NCI-H2171 treated with DMSO at 0.1 percent for 48 hours (cell line): Measurements from ENCODE around the gene KLRG1.

ENCODE experiments used
- DNase-seq: peaks from one replicate; lab custom pipeline; 2025; lab: John Stamatoyannopoulos, UW

KLRG1 gene

GRCh38 chr12:8987163-8987562 lies 2.2 kb upstream of the KLRG1 start:
- DNase-seq = no peak

DNA sequence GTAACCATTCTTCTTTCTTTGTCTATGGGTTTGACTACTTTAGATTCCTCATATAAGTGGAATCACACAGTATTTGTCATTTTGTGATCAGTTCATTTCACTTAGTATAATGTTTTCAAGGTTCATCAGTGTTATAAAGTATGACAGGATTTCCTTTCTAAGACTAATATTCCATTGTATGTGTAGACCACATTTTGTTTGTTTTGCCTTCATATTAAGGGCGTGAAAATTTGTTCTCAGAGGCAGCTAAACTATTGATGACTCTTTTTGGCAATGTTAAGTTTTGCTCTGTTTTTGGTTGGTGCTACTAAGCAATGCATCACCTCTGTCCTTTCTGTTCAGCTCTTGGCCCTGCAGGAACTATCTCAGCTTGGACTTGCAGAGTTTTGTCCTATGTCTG lies 1.7 kb upstream of the KLRG1 start:
- no peak for DNase-seq

- DNase-seq = no peak
Observed at GRCh38 chr12:8991371-8992345, 2.3 kb downstream of the KLRG1 start.

- no peak for DNase-seq
Observed at GRCh38 chr12:8993827-8994226, 4.5 kb downstream of the KLRG1 start.

DNA sequence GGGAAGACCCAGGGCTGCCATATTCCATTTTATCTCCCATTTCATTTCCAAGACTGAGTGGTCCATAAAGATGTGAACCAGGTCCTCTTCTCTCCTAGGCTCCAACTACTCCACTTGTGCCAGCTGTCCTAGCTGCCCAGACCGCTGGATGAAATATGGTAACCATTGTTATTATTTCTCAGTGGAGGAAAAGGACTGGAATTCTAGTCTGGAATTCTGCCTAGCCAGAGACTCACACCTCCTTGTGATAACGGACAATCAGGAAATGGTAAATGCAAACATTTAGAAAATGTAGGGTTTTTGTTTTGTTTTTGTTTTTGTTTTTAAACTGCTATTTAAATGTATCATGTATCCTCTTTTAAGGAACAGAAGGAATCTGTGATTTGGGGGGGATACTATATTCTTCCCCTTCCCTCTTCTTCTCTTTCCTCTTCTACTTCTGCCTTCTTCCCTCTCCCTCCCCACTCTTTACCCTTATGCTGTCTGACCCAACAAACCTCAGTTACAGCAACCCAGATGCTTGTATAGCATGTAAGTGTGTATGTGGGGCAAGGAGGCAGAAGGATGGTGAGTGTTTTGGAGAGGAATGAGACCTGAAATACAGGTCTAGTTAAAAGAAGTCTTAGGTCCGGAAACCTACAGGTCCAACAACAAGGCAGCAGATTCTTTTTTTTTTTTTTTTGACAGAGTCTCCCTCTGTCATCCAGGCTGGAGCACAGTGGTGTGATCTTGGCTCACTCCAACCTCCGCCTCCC lies 5.9 kb downstream of the KLRG1 start:
- no peak for DNase-seq

DNA sequence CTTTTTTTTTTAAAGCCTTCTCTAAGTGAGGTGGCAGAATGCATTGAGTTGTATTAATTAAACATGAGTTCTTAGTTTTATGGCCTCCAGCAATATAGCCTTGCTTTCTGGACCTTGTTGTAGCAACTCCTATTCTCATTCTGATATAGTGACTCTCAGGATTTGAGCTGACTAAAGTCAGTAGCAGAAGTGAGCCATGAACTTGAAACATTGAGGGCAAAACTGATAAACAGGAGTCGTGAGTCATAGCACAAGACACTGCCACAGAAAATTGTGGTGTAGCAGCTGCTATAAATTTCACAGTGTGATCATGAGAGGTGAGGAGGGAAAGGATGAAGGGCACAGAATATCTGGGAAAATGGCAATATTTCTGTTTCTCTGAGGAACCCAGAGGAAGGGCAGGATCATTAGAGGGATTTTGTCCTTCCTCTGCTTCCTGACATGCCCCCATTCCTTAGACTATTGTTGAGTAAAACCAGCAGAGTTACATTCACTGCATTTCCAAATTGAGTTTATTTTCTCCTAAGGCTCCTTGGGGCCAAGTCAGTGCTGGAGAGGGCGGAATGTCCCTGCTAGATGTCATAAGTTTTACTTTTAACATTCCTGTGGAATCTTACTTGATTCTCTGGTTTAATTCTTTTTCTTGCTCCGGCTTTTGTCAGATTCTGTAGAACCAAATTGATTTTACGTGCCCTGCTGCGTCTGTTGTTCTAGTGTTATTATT lies 7.5 kb downstream of the KLRG1 start:
- DNase-seq = no peak

- no peak for DNase-seq
Observed at GRCh38 chr12:9001233-9001632, 11.9 kb downstream of the KLRG1 start.

- DNase-seq = no peak
Observed at GRCh38 chr12:9002335-9002734, 13.0 kb downstream of the KLRG1 start.

GRCh38 chr12:9022592-9022991 lies 33.2 kb downstream of the KLRG1 start:
- no peak for DNase-seq

DNA sequence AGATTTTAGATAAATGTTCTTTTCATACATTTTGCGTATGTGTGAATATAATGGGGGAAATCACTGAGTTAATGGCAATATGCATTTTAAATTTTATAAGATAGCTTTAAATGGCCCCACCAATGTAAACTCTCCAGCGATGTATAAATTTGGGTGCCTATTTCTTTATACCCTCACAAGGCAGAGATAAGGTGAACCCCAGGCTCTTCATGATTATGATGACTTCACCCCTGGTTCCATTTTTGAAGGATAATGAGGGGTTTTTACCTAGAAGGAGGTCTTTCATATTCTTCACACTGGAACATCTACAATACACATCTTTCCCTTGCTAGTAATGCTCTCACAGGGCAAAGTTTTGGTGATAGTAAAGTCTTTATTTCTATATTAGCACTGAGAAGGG lies 35.2 kb downstream of the KLRG1 start:
- no peak for DNase-seq

- no peak for DNase-seq
Observed at GRCh38 chr12:9027161-9028059, 38.1 kb downstream of the KLRG1 start.

GRCh38 chr12:9030776-9031175 lies 41.4 kb downstream of the KLRG1 start:
- DNase-seq = no peak

GRCh38 chr12:9032202-9032964 lies 43.0 kb downstream of the KLRG1 start:
- no peak for DNase-seq

- no peak for DNase-seq
Observed at GRCh38 chr12:9033265-9033887, 44.0 kb downstream of the KLRG1 start.

- no peak for DNase-seq
Observed at GRCh38 chr12:9034095-9034494, 44.7 kb downstream of the KLRG1 start.

DNA sequence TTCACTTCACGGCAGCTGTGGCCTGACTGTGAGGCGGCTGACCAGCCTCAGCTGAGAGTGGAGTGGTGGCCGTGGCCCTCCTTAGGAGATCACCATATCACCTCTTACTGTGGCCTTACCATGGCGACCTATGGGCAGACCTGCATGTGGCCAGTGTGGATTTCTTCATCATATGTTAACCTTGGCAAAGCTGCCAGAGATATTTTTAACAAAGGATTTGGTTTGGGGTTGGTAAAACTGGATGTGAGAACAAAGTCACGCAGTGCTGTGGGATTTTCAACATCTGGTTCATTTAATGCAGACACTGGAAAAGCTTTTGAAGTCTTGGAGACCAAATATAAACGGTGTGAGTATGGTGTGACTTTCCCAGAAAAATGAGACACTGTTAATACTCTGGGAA lies 46.9 kb downstream of the KLRG1 start:
- no peak for DNase-seq

GRCh38 chr12:9037431-9037830 lies 48.1 kb downstream of the KLRG1 start:
- DNase-seq = no peak

GRCh38 chr12:9039397-9039977 lies 50.1 kb downstream of the KLRG1 start:
- DNase-seq = peak; percentile 32

DNA sequence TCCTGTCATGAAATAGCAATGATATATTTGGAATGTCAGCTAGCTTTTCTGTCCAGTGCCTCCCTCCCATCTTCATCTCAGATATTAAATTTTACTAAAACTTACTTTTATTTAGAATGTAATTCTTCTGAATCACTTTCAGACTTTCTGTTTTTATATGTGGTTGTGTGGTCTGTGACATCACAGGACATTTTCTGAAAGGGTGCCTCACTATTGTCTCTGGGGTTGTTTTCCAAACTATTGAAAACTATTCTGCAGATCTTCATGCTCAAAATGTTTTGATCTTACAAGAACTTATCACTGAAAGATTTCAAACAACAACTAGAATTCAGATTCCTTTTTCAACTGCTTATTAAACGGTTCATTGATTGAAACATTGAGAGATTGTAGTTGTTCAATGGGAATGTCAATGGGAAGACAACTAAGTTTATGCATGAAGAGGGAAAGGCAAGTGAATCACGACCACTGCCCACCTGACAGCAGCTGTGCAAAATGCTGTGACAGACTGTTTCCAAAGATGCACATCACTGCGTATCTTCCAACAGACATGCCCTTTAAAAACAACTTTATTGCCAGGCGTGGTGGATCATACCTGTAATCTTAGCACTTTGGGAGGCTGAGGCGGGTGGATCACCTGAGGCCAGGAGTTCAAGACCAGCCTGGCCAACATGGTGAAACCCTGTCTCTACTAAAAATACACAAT lies 51.3 kb downstream of the KLRG1 start:
- no peak for DNase-seq
